ENCODE results near the gene PDE8A.

Gene PDE8A

GRCh38 chr15:84981711-84982300 lies at the start of gene PDE8A:
PDE8A (plus strand) TSS chr15:84981856; CDS start chr15:84982163, 307 bp downstream.
- peak; percentile 63 for DNase-seq

GRCh38 chr15:84934942-84935729 lies 46.5 kb upstream of the PDE8A start:
- no peak for DNase-seq

GRCh38 chr15:84937144-84937543 lies 44.5 kb upstream of the PDE8A start:
- DNase-seq, result no peak

GRCh38 chr15:84938726-84939125 lies 42.9 kb upstream of the PDE8A start:
- no peak for DNase-seq

GRCh38 chr15:84940399-84940798 lies 41.3 kb upstream of the PDE8A start:
- no peak for DNase-seq

- DNase-seq, result no peak
These were observed 39.2 kb upstream of the PDE8A start for GRCh38 chr15:84942456-84942855.

GRCh38 chr15:84944311-84944710 lies 37.3 kb upstream of the PDE8A start:
- DNase-seq, result no peak

- DNase-seq, result no peak
These were observed 36.8 kb upstream of the PDE8A start for GRCh38 chr15:84944861-84945260.

GRCh38 chr15:84946772-84947489 lies 34.7 kb upstream of the PDE8A start:
- no peak for DNase-seq

GRCh38 chr15:84947947-84948830 lies 33.5 kb upstream of the PDE8A start:
- no peak for DNase-seq

- DNase-seq, result no peak
These were observed 32.6 kb upstream of the PDE8A start for GRCh38 chr15:84949043-84949442.

GRCh38 chr15:84949845-84950569 lies 31.6 kb upstream of the PDE8A start:
- DNase-seq, result no peak

- DNase-seq, result no peak
These were observed 31.0 kb upstream of the PDE8A start for GRCh38 chr15:84950570-84951111.

GRCh38 chr15:84951736-84952135 lies 29.9 kb upstream of the PDE8A start:
- DNase-seq, result no peak

- DNase-seq, result no peak
These were observed 28.5 kb upstream of the PDE8A start for GRCh38 chr15:84953136-84953535.

GRCh38 chr15:84953726-84954125 lies 27.9 kb upstream of the PDE8A start:
- no peak for DNase-seq

- DNase-seq, result peak; percentile 66
These were observed 26.4 kb upstream of the PDE8A start for GRCh38 chr15:84955089-84955848.

- no peak for DNase-seq
These were observed 25.5 kb upstream of the PDE8A start for GRCh38 chr15:84956199-84956598.

GRCh38 chr15:84960391-84961113 lies 21.1 kb upstream of the PDE8A start:
- DNase-seq, result no peak

- DNase-seq, result no peak
These were observed 20.6 kb upstream of the PDE8A start for GRCh38 chr15:84961114-84961452.

Data from CD4-positive, alpha-beta T cell treated with Interleukin-17A for 4 hours (primary cell).